Activated naive CD4-positive, alpha-beta T cell treated with anti-CD3 and anti-CD28 coated beads, Interleukin-2, amount 10 ng/mL, durations not matched to agents 7 days and 5 days (primary cell): ENCODE data around the gene NDUFAF2.
A peak's percentile ranks its signal among the peaks of the same experiment; 100 is the strongest.
"Not testable (repeated sequence)": the region's sequence is repeated elsewhere in the genome, so short reads cannot be mapped to it uniquely, and the experiment has no call there.

ENCODE experiments used
- CTCF ChIA-PET: fragments of 350-600 bp; sonication (Branson Sonifier 250); formaldehyde crosslinking; loops from one replicate; lab custom pipeline; 2021; ENCODE audit warnings: antibody characterized with exemption; lab: Charles Lee
- DNase-seq: peaks from one replicate; pipeline ENCODE4 v3.0.0-alpha.2; 2020
- H3K27ac Mint-ChIP-seq: one replicate; pipeline ENCODE4 v1.8.0; 2021; ENCODE audit warnings: mild to moderate bottlenecking, moderate library complexity, mixed read lengths
- H3K27me3 Mint-ChIP-seq: one replicate; pipeline ENCODE4 v1.8.0; 2021; ENCODE audit warnings: mild to moderate bottlenecking, mixed read lengths
- H3K36me3 Mint-ChIP-seq: one replicate; pipeline ENCODE4 v1.8.0; 2021; ENCODE audit warnings: mixed read lengths
- H3K4me1 Mint-ChIP-seq: one replicate; pipeline ENCODE4 v1.8.0; 2021; ENCODE audit warnings: mixed read lengths
- H3K4me3 Mint-ChIP-seq: one replicate; pipeline ENCODE4 v1.8.0; 2021; ENCODE audit warnings: mild to moderate bottlenecking, moderate library complexity, mixed read lengths
- H3K9me3 Mint-ChIP-seq: one replicate; pipeline ENCODE4 v1.8.0; 2021; ENCODE audit warnings: mixed read lengths

NDUFAF2 gene

DNA sequence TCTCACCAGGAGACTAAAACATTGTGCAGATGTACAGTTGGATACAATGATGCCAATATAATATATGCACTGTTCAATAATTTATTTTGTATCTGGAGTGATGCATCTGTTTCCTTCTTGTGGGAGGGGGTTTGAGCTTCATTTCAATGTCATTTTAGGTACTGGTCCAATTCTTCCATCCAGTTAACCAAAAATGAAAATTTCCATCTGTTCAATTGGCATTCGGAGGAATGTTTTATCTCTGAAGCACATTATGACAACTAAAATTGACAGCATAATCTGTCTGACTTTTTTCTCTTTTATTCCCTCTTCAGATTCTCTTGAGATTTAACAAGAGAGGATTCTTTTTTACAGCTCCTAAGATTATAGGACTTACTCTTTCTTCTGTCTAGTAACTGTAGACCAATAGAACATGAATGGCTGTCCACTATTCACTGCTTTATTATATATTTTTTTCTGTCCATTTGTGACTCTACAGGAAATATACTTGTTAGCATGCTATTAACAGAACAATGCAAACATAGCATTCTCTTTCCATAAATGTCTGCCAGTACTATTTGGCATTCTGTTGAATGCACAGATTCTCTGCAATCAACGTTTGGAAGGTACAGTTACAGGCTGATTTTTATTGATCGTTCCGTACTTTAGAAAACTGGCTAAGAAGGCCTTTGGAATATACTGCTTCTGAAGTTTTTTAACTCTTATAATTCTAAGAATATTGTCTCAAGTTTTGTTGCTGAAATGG, 57.8 kb downstream of the NDUFAF2 start:
- Mint-ChIP-seq H3K27ac (no peak overlapping the region), H3K27me3 (no peaks in the 10 kb centered on the region), H3K36me3 (no peaks in the 10 kb centered on the region), H3K4me1 (no peaks in the 10 kb centered on the region), H3K4me3 (no peak overlapping the region), H3K9me3 (no peaks in the 10 kb centered on the region)
- no peak for DNase-seq
- CTCF ChIA-PET = no interaction called here

GRCh38 chr5:61004448-61004847, 59.4 kb downstream of the NDUFAF2 start:
- Mint-ChIP-seq H3K4me1 (no peaks in the 10 kb centered on the region), H3K9me3 (no peaks in the 10 kb centered on the region), H3K36me3 (no peaks in the 10 kb centered on the region), H3K27ac (no peak overlapping the region), H3K27me3 (no peaks in the 10 kb centered on the region), H3K4me3 (no peak overlapping the region)
- CTCF ChIA-PET = no interaction called here
- no peak for DNase-seq

- Mint-ChIP-seq H3K27ac (no peak overlapping the region), H3K4me1 (no peaks in the 10 kb centered on the region), H3K9me3 (no peaks in the 10 kb centered on the region), H3K4me3 (no peak overlapping the region), H3K36me3 (no peaks in the 10 kb centered on the region), H3K27me3 (no peaks in the 10 kb centered on the region)
- no peak for DNase-seq
- CTCF ChIA-PET = no interaction called here
These were observed 64.9 kb downstream of the NDUFAF2 start for GRCh38 chr5:61009907-61010306.

- H3K4me3 Mint-ChIP-seq = no peak overlapping the region
- H3K36me3 Mint-ChIP-seq = no peaks in the 10 kb centered on the region
- H3K27me3 Mint-ChIP-seq = no peaks in the 10 kb centered on the region
- H3K4me1 Mint-ChIP-seq = no peaks in the 10 kb centered on the region
- CTCF ChIA-PET = no interaction called here
- no peaks in the 10 kb centered on the region for H3K9me3 Mint-ChIP-seq
- DNase-seq = no peak
- H3K27ac Mint-ChIP-seq = no peak overlapping the region
These were observed 65.8 kb downstream of the NDUFAF2 start for GRCh38 chr5:61010467-61011454.

GRCh38 chr5:61018062-61018461, 73.1 kb downstream of the NDUFAF2 start:
- H3K4me1 Mint-ChIP-seq = no peaks in the 10 kb centered on the region
- CTCF ChIA-PET = no interaction called here
- no peak overlapping the region for H3K4me3 Mint-ChIP-seq
- DNase-seq = no peak
- no peak overlapping the region for H3K27ac Mint-ChIP-seq
- no peaks in the 10 kb centered on the region for H3K27me3 Mint-ChIP-seq
- H3K9me3 Mint-ChIP-seq = no peaks in the 10 kb centered on the region
- no peaks in the 10 kb centered on the region for H3K36me3 Mint-ChIP-seq

GRCh38 chr5:61019642-61020041, 74.6 kb downstream of the NDUFAF2 start:
- DNase-seq = no peak
- CTCF ChIA-PET = no interaction called here
- Mint-ChIP-seq H3K9me3 (no peaks in the 10 kb centered on the region), H3K4me1 (no peaks in the 10 kb centered on the region), H3K36me3 (no peaks in the 10 kb centered on the region), H3K4me3 (no peak overlapping the region), H3K27ac (no peak overlapping the region), H3K27me3 (no peaks in the 10 kb centered on the region)

DNA sequence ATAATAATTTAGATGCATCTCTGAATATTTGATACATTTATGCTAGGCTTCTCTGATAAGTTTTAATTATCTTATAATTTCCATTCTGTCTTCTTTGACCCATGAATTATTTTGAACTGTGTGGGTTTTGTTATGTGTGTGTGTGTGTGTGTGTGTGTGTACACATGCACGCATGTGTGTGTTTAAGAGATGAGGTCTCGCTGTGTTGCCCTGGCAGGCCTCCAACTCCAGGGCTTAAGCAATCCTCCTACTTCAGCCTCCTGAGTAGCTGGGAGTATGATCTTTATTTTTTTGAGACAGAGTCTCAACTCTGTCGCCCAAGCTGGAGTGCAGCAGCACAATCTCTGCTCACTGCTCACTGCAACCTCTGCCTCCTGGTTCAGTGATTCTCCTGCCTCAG, 75.4 kb downstream of the NDUFAF2 start:
- CTCF ChIA-PET = no interaction called here
- Mint-ChIP-seq H3K27ac (no peak overlapping the region), H3K4me3 (no peak overlapping the region), H3K9me3 (no peaks in the 10 kb centered on the region), H3K27me3 (no peaks in the 10 kb centered on the region), H3K4me1 (no peaks in the 10 kb centered on the region), H3K36me3 (no peaks in the 10 kb centered on the region)
- DNase-seq = no peak

GRCh38 chr5:61023131-61023530, 78.1 kb downstream of the NDUFAF2 start:
- H3K4me3 Mint-ChIP-seq = no peak overlapping the region
- no peak overlapping the region for H3K27ac Mint-ChIP-seq
- no peaks in the 10 kb centered on the region for H3K27me3 Mint-ChIP-seq
- DNase-seq = no peak
- CTCF ChIA-PET = no interaction called here
- H3K9me3 Mint-ChIP-seq = no peaks in the 10 kb centered on the region
- no peaks in the 10 kb centered on the region for H3K36me3 Mint-ChIP-seq
- no peaks in the 10 kb centered on the region for H3K4me1 Mint-ChIP-seq

- no peak overlapping the region for H3K4me3 Mint-ChIP-seq
- no peaks in the 10 kb centered on the region for H3K27me3 Mint-ChIP-seq
- CTCF ChIA-PET = no interaction called here
- no peaks in the 10 kb centered on the region for H3K4me1 Mint-ChIP-seq
- DNase-seq = no peak
- H3K27ac Mint-ChIP-seq = no peak overlapping the region
- H3K9me3 Mint-ChIP-seq = no peaks in the 10 kb centered on the region
- no peaks in the 10 kb centered on the region for H3K36me3 Mint-ChIP-seq
These were observed 81.0 kb downstream of the NDUFAF2 start for GRCh38 chr5:61026004-61026403.

- no peaks in the 10 kb centered on the region for H3K36me3 Mint-ChIP-seq
- H3K4me3 Mint-ChIP-seq = no peak overlapping the region
- CTCF ChIA-PET = no interaction called here
- no peak overlapping the region for H3K27ac Mint-ChIP-seq
- DNase-seq = no peak
- H3K9me3 Mint-ChIP-seq = no peaks in the 10 kb centered on the region
- H3K27me3 Mint-ChIP-seq = no peaks in the 10 kb centered on the region
- no peaks in the 10 kb centered on the region for H3K4me1 Mint-ChIP-seq
These were observed 83.4 kb downstream of the NDUFAF2 start for GRCh38 chr5:61028382-61028781.

DNA sequence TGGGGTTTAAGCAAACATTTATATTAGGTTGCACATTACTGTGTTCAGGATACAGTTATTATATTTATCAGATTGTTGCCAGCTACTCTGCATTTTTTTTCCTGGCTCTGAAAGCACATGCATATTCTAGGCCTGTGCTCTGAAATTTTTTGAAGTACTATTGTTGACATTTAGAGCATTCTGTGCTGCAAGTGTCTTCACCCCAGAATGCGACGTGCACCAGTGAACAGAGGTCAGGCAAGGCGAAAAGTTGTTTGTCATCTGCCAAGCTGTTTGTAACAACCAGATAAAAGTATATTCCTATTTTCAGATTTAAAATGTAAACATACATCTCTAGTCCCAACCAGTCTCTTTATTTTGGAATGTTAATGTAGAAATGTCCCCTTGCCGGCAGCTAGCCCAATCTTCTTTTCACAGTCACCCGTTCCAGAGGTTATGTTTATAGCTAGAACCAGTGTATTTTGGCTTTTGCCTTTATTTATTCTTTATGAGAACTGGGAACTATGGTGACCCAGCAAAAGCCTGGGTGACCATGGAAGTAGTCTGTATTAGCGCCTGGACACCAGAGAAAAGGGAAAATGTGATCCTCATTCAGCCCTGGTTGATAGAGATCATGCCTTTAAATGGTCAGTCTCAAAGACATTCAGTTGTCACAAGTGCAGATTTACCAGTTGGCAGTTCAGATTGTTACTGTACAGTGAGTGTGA, 84.6 kb downstream of the NDUFAF2 start:
- Mint-ChIP-seq H3K4me3 (no peak overlapping the region), H3K27me3 (no peaks in the 10 kb centered on the region), H3K4me1 (no peaks in the 10 kb centered on the region), H3K27ac (no peak overlapping the region), H3K36me3 (no peaks in the 10 kb centered on the region), H3K9me3 (no peaks in the 10 kb centered on the region)
- DNase-seq = no peak
- CTCF ChIA-PET = no interaction called here

DNA sequence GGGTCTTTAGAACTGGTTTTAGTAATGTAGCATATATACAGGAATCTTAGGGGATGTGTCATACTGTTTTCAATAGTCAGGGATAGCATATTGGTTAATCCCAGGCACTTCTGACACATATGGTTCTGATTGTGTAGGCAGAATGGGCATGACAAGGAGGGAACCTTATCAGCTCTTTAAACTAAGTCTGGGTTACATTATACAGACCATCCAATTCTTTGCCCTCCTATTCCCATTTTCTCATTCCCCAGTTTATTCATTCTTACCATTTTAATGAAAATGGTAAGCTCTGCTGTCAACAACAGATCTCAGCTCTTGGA, 85.1 kb downstream of the NDUFAF2 start:
- Mint-ChIP-seq H3K27me3 (no peaks in the 10 kb centered on the region), H3K36me3 (no peaks in the 10 kb centered on the region), H3K27ac (no peak overlapping the region), H3K9me3 (no peaks in the 10 kb centered on the region), H3K4me3 (no peak overlapping the region), H3K4me1 (no peaks in the 10 kb centered on the region)
- CTCF ChIA-PET = no interaction called here
- no peak for DNase-seq

- H3K4me1 Mint-ChIP-seq, CTCF ChIA-PET, H3K9me3 Mint-ChIP-seq: not testable (repeated sequence)
These were observed 86.3 kb downstream of the NDUFAF2 start for GRCh38 chr5:61031301-61031700.

DNA sequence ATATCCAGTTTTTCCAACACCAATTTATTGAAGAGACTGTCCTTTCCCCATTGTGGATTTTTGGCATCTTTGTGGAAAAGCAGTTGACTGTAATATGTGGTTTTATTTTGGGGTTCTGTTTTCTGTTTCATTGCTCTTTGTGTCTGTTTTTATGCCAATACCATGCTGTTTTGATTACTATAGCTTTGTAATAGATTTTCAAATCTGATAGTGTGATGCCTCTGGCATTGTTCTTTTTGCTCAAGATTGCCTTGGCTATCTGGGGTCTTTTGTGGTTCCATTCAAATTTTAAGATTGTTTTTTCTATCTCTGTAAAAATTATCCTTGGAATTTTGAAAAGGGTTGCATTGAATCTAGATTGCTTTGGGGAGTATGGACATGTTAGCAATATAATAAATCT, 99.5 kb downstream of the NDUFAF2 start:
- H3K27ac Mint-ChIP-seq = peak overlapping the region; percentile 71

More at GRCh38 chr5:61031301-61031700, 86.3 kb downstream of the NDUFAF2 start:
- DNase-seq, H3K27ac Mint-ChIP-seq, H3K4me3 Mint-ChIP-seq, H3K27me3 Mint-ChIP-seq, H3K36me3 Mint-ChIP-seq: not testable (repeated sequence)

More for the DNA sequence above, 99.5 kb downstream of the NDUFAF2 start:
- Mint-ChIP-seq H3K27me3 (no peaks in the 10 kb centered on the region), H3K4me1 (no peaks in the 10 kb centered on the region), H3K9me3 (no peaks in the 10 kb centered on the region), H3K36me3 (no peaks in the 10 kb centered on the region), H3K4me3 (no peak overlapping the region)
- no peak for DNase-seq
- CTCF ChIA-PET = no interaction called here
